K562 (cell line): ENCODE data around the gene FAM222A. TPM values are rescaled to one million over a fixed set of nuclear protein-coding genes. Genes with fewer than 3 reads are reported as not detected.

Experiments
- ATAC-seq: fragments of 200-7000 bp; cut with Tn5 transposase; 3 replicates; pipeline ENCODE4 v1.9.1; 2020; ENCODE audit warnings: moderate library complexity
- BruUV-seq: library from RNA; stranded (reverse); fragments of 400-500 nt; replicated peaks from 2 replicates; lab custom pipeline; 2021; lab: Mats Ljungman, UMichigan
- CTCF ChIA-PET: fragments of 300-600 bp; formaldehyde crosslinking; extraction: SDS; loops from one replicate; lab custom pipeline; 2021; ENCODE audit warnings: low intra/inter-chr PET ratio; lab: Yijun Ruan, JAX
- POLR2A ChIA-PET: fragments of 300-600, 350-650 bp; sonication (Branson Sonifier 250); formaldehyde crosslinking; extraction: SDS; loops from one replicate; lab custom pipeline; 2021; ENCODE audit warnings: antibody characterized with exemption, inconsistent platforms; lab: Yijun Ruan, JAX
- DNase-seq, 4 experiments: peaks; one replicate each; pipeline versions ENCODE4 v3.0.0 to v3.0.0-alpha.2; 2011 to 2018; ENCODE audit warnings: low spot score in 3 of 4, mixed read lengths in 3 of 4; ENCODE audit errors: extremely low read depth in 1 of 4
- FAIRE-seq: peaks from 2 replicates; lab custom pipeline; 2011; peaks lifted over from hg19 to GRCh38; lab: Jason Lieb, UNC
- H2AFZ ChIP-seq: 2 replicates; pipeline ENCODE4 v1.6.0; 2011; ENCODE audit warnings: low read depth, low read length, control low read depth, inconsistent platforms
- H3K27ac ChIP-seq: fragments of 200-600 bp; 3 replicates; pipeline ENCODE4 v1.8.0; 2011; ENCODE audit warnings: low read depth, mild to moderate bottlenecking, control low read depth, inconsistent platforms, low read length, moderate library complexity, mixed read lengths; ENCODE audit errors: extremely low read depth
- H3K27me3 ChIP-seq, 2 experiments: fragments of 300-600 bp in 1 of 2; 2 replicates in 1 of 2; 3 replicates in 1 of 2; pipeline versions ENCODE4 v1.6.0 to v1.8.0; 2011; ENCODE audit warnings: inconsistent platforms in 2 of 2, low read length in 2 of 2, mild to moderate bottlenecking in 1 of 2, mixed read lengths in 1 of 2, moderate library complexity in 1 of 2; ENCODE audit not compliant: control insufficient read depth in 2 of 2, insufficient read depth in 2 of 2
- H3K36me3 ChIP-seq: fragments of 300-600 bp; 3 replicates; pipeline ENCODE4 v1.8.0; 2011; ENCODE audit warnings: mild to moderate bottlenecking, low read length, inconsistent platforms; ENCODE audit not compliant: control insufficient read depth, insufficient read depth
- H3K4me1 ChIP-seq, 2 experiments: fragments of 200-600 bp in 1 of 2; replicated peaks in 1 of 2; 2 replicates in 1 of 2; 3 replicates in 1 of 2; pipeline versions ENCODE4 v1.5.1 to v1.8.0; 2011; ENCODE audit warnings: inconsistent platforms in 2 of 2, low read length in 2 of 2, mild to moderate bottlenecking in 1 of 2, mixed read lengths in 1 of 2, moderate library complexity in 1 of 2; ENCODE audit not compliant: control insufficient read depth in 2 of 2, insufficient read depth in 2 of 2
- H3K4me2 ChIP-seq: 2 replicates; pipeline ENCODE4 v1.6.1; 2011; ENCODE audit warnings: low read length, control low read depth, inconsistent platforms, mixed read lengths; ENCODE audit not compliant: insufficient read depth
- H3K4me3 ChIP-seq: fragments of 200-600 bp; sonication (generic), shearing (Covaris generic); 2 replicates; pipeline ENCODE4 v1.5.1; 2016; ENCODE audit warnings: control low read depth, inconsistent platforms
- H3K79me2 ChIP-seq: fragments of 200-600 bp; 3 replicates; pipeline ENCODE4 v1.8.0; 2011; ENCODE audit warnings: low read length, inconsistent platforms; ENCODE audit not compliant: control insufficient read depth, insufficient read depth
- H3K9ac ChIP-seq, 2 experiments: 2 replicates each; pipeline versions ENCODE4 v1.6.0 to v1.6.1; 2011; ENCODE audit warnings: low read depth in 2 of 2, low read length in 2 of 2, control low read depth in 1 of 2, inconsistent platforms in 1 of 2, mild to moderate bottlenecking in 1 of 2, mixed read lengths in 1 of 2; ENCODE audit not compliant: insufficient read depth in 1 of 2
- H3K9me1 ChIP-seq: one replicate; pipeline ENCODE4 v1.6.0; 2011; ENCODE audit warnings: inconsistent platforms, mild to moderate bottlenecking, low read length, moderate library complexity; ENCODE audit not compliant: control insufficient read depth, insufficient read depth
- H3K9me3 ChIP-seq: replicated peaks from 2 replicates; pipeline ENCODE4 v1.5.1; 2011; ENCODE audit warnings: low read depth, low read length, inconsistent platforms; ENCODE audit not compliant: control insufficient read depth, insufficient read depth
- H4K20me1 ChIP-seq: replicated peaks from 2 replicates; pipeline ENCODE4 v1.6.1; 2011; ENCODE audit warnings: low read length, inconsistent platforms, mixed read lengths; ENCODE audit not compliant: control insufficient read depth, insufficient read depth
- CHCHD3 ChIP-seq: fragments of 250-450 bp; sonication (Bioruptor Pico); IDR thresholded peaks from 2 replicates; pipeline ENCODE4 v2.1.2; 2022; ENCODE audit warnings: mild to moderate bottlenecking
- ETV1 ChIP-seq: fragments of 450-650 bp; conservative IDR thresholded peaks from 2 replicates; pipeline ENCODE4 v1.6.1; 2016; ENCODE audit warnings: missing genetic modification characterization, control low read depth, low read depth, missing compliant biosample characterization
- FIP1L1 ChIP-seq: fragments of 200-400 bp; formaldehyde crosslinking; IDR thresholded peaks from 2 replicates; pipeline ENCODE4 v1.6.1; 2018; ENCODE audit warnings: mild to moderate bottlenecking, low read depth, low read length; ENCODE audit not compliant: poor library complexity, severe bottlenecking
- PCBP2 ChIP-seq: fragments of 200-400 bp; formaldehyde crosslinking; IDR thresholded peaks from 2 replicates; pipeline ENCODE4 v1.6.1; 2018; ENCODE audit warnings: low read length, low read depth, mild to moderate bottlenecking, moderate library complexity; ENCODE audit not compliant: poor library complexity, severe bottlenecking
- RBM25 ChIP-seq: fragments of 200-400 bp; formaldehyde crosslinking; IDR thresholded peaks from 2 replicates; pipeline ENCODE4 v1.6.1; 2018; ENCODE audit warnings: low read length, low read depth, moderate library complexity; ENCODE audit not compliant: severe bottlenecking
- TBP ChIP-seq: optimal IDR thresholded peaks from 2 replicates; pipeline ENCODE3; 2011; ENCODE audit warnings: low read depth, low read length, improper control_type of control experiment
- ZFP36 ChIP-seq: fragments of 150-350 bp; IDR thresholded peaks from 2 replicates; pipeline ENCODE4 v1.6.1; 2018; ENCODE audit warnings: low read length, low read depth; ENCODE audit not compliant: partially characterized antibody
- ZNF778 ChIP-seq: fragments of 450-650 bp; formaldehyde crosslinking; IDR thresholded peaks from 2 replicates; pipeline ENCODE4 v1.4.0; 2020; ENCODE audit warnings: mild to moderate bottlenecking, moderate library complexity
- WGBS: fragments of 100-300 bp; shearing (Covaris generic); methylation state at CpG from one replicate; pipeline ENCODE4 v1.1.6; 2016; ENCODE audit warnings: low coverage, mixed read lengths; ENCODE audit not compliant: insufficient coverage; ENCODE audit errors: missing lambda C conversion rate; 5-methylcytosine and 5-hydroxymethylcytosine counted together
- in situ Hi-C: fragments of 300-500 bp; cut with MboI; formaldehyde crosslinking; loops from 4 replicates; pipeline ENCODE4 v1.15.0; 2018; ENCODE audit warnings: inconsistent platforms, mixed read lengths
- intact Hi-C: fragments of 100-400 bp; cut with micrococcal nuclease; formaldehyde crosslinking; loops from 2 replicates; pipeline ENCODE4 v1.14.2; 2022
- polyA plus RNA-seq, 8 experiments: library from polyadenylated mRNA; depleted of rRNA in 4 of 8; stranded (reverse) in 5 of 8; unstranded in 3 of 8; fragments of >200 nt; fragmentation: Nextera tagmentation in 2 of 8; fragmentation: Illumina TruSeq in 1 of 8; extraction: Ambion mirVana in 2 of 8; extraction: Trizol in 1 of 8; gene quantifications; 2 replicates each; pipeline versions ENCODE4 v1.2.1 to v1.2.3, GENCODE V29; 2011 to 2014; ENCODE audit warnings: inconsistent platforms in 1 of 8, missing spikeins in 1 of 8
- total RNA-seq, 7 experiments: library from RNA; depleted of rRNA in 6 of 7; stranded (reverse); fragments of >200 nt in 6 of 7; fragmentation: Illumina TruSeq in 2 of 7; extraction: Trizol in 2 of 7; gene quantifications; 2 replicates each; pipeline versions ENCODE4 v1.2.1 to v1.2.3, GENCODE V29; 2011 to 2021; ENCODE audit warnings: low replicate concordance in 1 of 7

The FAM222A gene
- total and polyA plus RNA-seq, 9 of the 15 experiments (the other 6 are each of a cell fraction or from before 2014, with no cell fraction given), result 0.03 to 0.36 (median 0.12) TPM; not detected in 1

DNA sequence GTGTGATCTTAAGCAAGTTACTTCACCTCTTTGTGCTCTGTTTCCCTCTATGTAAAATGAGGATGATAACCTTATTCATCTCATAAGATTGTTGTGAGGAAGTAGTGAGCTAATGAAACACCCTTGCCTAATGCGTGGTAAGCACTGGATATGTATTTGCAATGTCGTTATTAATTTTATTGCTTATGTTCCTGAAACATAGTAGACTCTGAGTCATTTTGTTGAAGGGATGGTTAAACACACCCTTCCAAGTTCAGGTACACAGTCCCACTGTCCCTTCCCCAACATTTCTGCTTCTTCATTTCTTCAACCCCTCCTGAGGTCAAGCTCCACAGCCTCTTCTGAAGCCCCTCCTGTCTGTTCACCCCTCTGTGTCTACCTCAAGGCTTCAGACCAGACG lies 40.2 kb upstream of the FAM222A start:
- peaks cover 21 to 74% of the 10 kb centered on the region in 2 experiments for H3K27me3 ChIP-seq
- 0% methylated on average over 3 of the region's 3 CpGs for WGBS
- TF ChIP-seq FIP1L1 (no peak), RBM25 (peak; percentile 4), ETV1 (tag) (no peak), PCBP2 (no peak), ZNF778 (CRISPR knock-in tag) (no peak), ZFP36 (peak; percentile 19), CHCHD3 (CRISPR knock-in tag) (no peak), TBP (no peak)
- TF ChIP-seq, all 486 proteins: peak for 2
- in situ Hi-C loops (no loop called here), intact Hi-C loops (no loop called here)
- FAIRE-seq (no peak), DNase-seq (no peak), ATAC-seq (no peak)
- CTCF ChIA-PET, result no interaction called here
- BruUV-seq, result no TSS peak
- no peaks in the 10 kb centered on the region for H3K9me3 ChIP-seq
- H3K4me1 ChIP-seq, result no peaks in the 10 kb centered on the region
- POLR2A ChIA-PET, result no interaction called here
- no peak overlapping the region for H3K4me3 ChIP-seq
- H3K9ac ChIP-seq, result no peak overlapping the region
- no peaks in the 10 kb centered on the region for H3K79me2 ChIP-seq
- no peak overlapping the region for H3K27ac ChIP-seq
- H4K20me1 ChIP-seq, result peaks cover 8% of the 10 kb centered on the region; the same call in 1 of the 2 replicates
- H3K9me1 ChIP-seq, result no peaks in the 10 kb centered on the region
- H3K36me3 ChIP-seq, result no peaks in the 10 kb centered on the region
- no peak overlapping the region for H3K4me2 ChIP-seq
- H2AFZ ChIP-seq, result no peak overlapping the region
